Measurements from ENCODE around the gene TSNAX.

The TSNAX gene

DNA sequence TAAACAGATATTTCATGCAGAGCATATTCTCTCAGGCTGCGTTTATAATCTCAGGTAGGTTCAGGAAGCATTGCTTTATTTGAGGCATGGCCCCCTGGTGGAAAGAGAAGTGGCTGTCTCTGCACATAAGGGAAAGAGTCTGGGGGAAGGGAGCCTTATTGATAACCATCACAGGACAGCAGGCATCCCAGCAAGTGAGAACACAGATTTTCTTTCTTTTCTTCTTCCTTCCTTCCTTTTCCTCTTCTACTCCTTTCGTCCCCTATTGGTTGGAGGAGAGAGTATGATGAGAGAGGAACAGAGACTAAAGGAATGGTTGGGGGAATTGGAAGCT lies 21.9 kb downstream of the TSNAX start:
- H3K27me3 ChIP-seq (ENCODE audit: insufficient read depth, insufficient read length): no peaks in the 10 kb centered on the region
- TF ChIP-seq ZNF274 (IDR thresholded peaks at IDR 0.05; ENCODE audit: low read depth, low read length) (no peak), SUZ12 (IDR thresholded peaks at IDR 0.05; ENCODE audit: extremely low read depth, insufficient read depth, insufficient read length) (no peak), YY1 (IDR thresholded peaks at IDR 0.05; ENCODE audit: insufficient read depth, insufficient read length) (no peak)
- DNase-seq (ENCODE audit: low read depth, low spot score): peak; percentile 25
- H3K4me3 ChIP-seq (ENCODE audit: insufficient read length, low read depth): no peak overlapping the region
- H3K9ac ChIP-seq (ENCODE audit: insufficient read length, low read depth): no peak overlapping the region
- H3K36me3 ChIP-seq (ENCODE audit: insufficient read depth, insufficient read length, low read length): peaks cover 24% of the 10 kb centered on the region
- H3K9me3 ChIP-seq (ENCODE audit: insufficient read depth, low read length): no peaks in the 10 kb centered on the region
- H3K4me1 ChIP-seq (ENCODE audit: insufficient read depth, insufficient read length): no peaks in the 10 kb centered on the region

- DNase-seq (ENCODE audit: low read depth, low spot score): no peak
Observed at GRCh38 chr1:231553320-231553719, 24.9 kb downstream of the TSNAX start.

GRCh38 chr1:231554969-231555368 lies 26.5 kb downstream of the TSNAX start:
- Histone ChIP-seq H3K27me3 (ENCODE audit: insufficient read depth, insufficient read length) (no peaks in the 10 kb centered on the region), H3K9ac (ENCODE audit: insufficient read length, low read depth) (no peak overlapping the region), H3K4me1 (ENCODE audit: insufficient read depth, insufficient read length) (no peaks in the 10 kb centered on the region), H3K36me3 (ENCODE audit: insufficient read depth, insufficient read length, low read length) (peaks cover 24% of the 10 kb centered on the region), H3K4me3 (ENCODE audit: insufficient read length, low read depth) (no peak overlapping the region), H3K9me3 (ENCODE audit: insufficient read depth, low read length) (no peaks in the 10 kb centered on the region)
- TF ChIP-seq YY1 (IDR thresholded peaks at IDR 0.05; ENCODE audit: insufficient read depth, insufficient read length) (no peak), ZNF274 (IDR thresholded peaks at IDR 0.05; ENCODE audit: low read depth, low read length) (no peak), SUZ12 (IDR thresholded peaks at IDR 0.05; ENCODE audit: extremely low read depth, insufficient read depth, insufficient read length) (no peak)
- no peak for DNase-seq (ENCODE audit: low read depth, low spot score)

More at GRCh38 chr1:231553320-231553719, 24.9 kb downstream of the TSNAX start:
- H3K9ac ChIP-seq (ENCODE audit: insufficient read length, low read depth): no peak overlapping the region
- no peaks in the 10 kb centered on the region for H3K9me3 ChIP-seq (ENCODE audit: insufficient read depth, low read length)
- no peak overlapping the region for H3K4me3 ChIP-seq (ENCODE audit: insufficient read length, low read depth)
- H3K27me3 ChIP-seq (ENCODE audit: insufficient read depth, insufficient read length): no peaks in the 10 kb centered on the region
- no peak for TF ChIP-seq YY1 (IDR thresholded peaks at IDR 0.05; ENCODE audit: insufficient read depth, insufficient read length)
- TF ChIP-seq SUZ12 (IDR thresholded peaks at IDR 0.05; ENCODE audit: extremely low read depth, insufficient read depth, insufficient read length): no peak
- no peak for TF ChIP-seq ZNF274 (IDR thresholded peaks at IDR 0.05; ENCODE audit: low read depth, low read length)
- no peaks in the 10 kb centered on the region for H3K4me1 ChIP-seq (ENCODE audit: insufficient read depth, insufficient read length)
- peaks cover 24% of the 10 kb centered on the region for H3K36me3 ChIP-seq (ENCODE audit: insufficient read depth, insufficient read length, low read length)

- Histone ChIP-seq H3K4me1 (ENCODE audit: insufficient read depth, insufficient read length) (no peaks in the 10 kb centered on the region), H3K9ac (ENCODE audit: insufficient read length, low read depth) (no peak overlapping the region)
- TF ChIP-seq SUZ12 (IDR thresholded peaks at IDR 0.05; ENCODE audit: extremely low read depth, insufficient read depth, insufficient read length): no peak
- TF ChIP-seq ZNF274 (IDR thresholded peaks at IDR 0.05; ENCODE audit: low read depth, low read length): no peak
- TF ChIP-seq YY1 (IDR thresholded peaks at IDR 0.05; ENCODE audit: insufficient read depth, insufficient read length): no peak
Observed at GRCh38 chr1:231557411-231557810, 28.9 kb downstream of the TSNAX start.

GRCh38 chr1:231557898-231558707 lies 29.6 kb downstream of the TSNAX start:
- no peak overlapping the region for H3K9ac ChIP-seq (ENCODE audit: insufficient read length, low read depth)
- no peaks in the 10 kb centered on the region for H3K27me3 ChIP-seq (ENCODE audit: insufficient read depth, insufficient read length)
- no peak for TF ChIP-seq SUZ12 (IDR thresholded peaks at IDR 0.05; ENCODE audit: extremely low read depth, insufficient read depth, insufficient read length)
- TF ChIP-seq ZNF274 (IDR thresholded peaks at IDR 0.05; ENCODE audit: low read depth, low read length): no peak
- H3K4me1 ChIP-seq (ENCODE audit: insufficient read depth, insufficient read length): no peaks in the 10 kb centered on the region
- H3K9me3 ChIP-seq (ENCODE audit: insufficient read depth, low read length): no peaks in the 10 kb centered on the region
- H3K36me3 ChIP-seq (ENCODE audit: insufficient read depth, insufficient read length, low read length): peaks cover 21% of the 10 kb centered on the region
- no peak overlapping the region for H3K4me3 ChIP-seq (ENCODE audit: insufficient read length, low read depth)
- DNase-seq (ENCODE audit: low read depth, low spot score): no peak

More at GRCh38 chr1:231557411-231557810, 28.9 kb downstream of the TSNAX start:
- DNase-seq (ENCODE audit: low read depth, low spot score): no peak
- no peaks in the 10 kb centered on the region for H3K9me3 ChIP-seq (ENCODE audit: insufficient read depth, low read length)
- peaks cover 19% of the 10 kb centered on the region for H3K36me3 ChIP-seq (ENCODE audit: insufficient read depth, insufficient read length, low read length)
- no peak overlapping the region for H3K4me3 ChIP-seq (ENCODE audit: insufficient read length, low read depth)
- H3K27me3 ChIP-seq (ENCODE audit: insufficient read depth, insufficient read length): no peaks in the 10 kb centered on the region

GRCh38 chr1:231558708-231559185 lies 30.3 kb downstream of the TSNAX start:
- no peak for DNase-seq (ENCODE audit: low read depth, low spot score)
- no peaks in the 10 kb centered on the region for H3K4me1 ChIP-seq (ENCODE audit: insufficient read depth, insufficient read length)
- H3K27me3 ChIP-seq (ENCODE audit: insufficient read depth, insufficient read length): no peaks in the 10 kb centered on the region
- no peak overlapping the region for H3K4me3 ChIP-seq (ENCODE audit: insufficient read length, low read depth)
- peaks cover 27% of the 10 kb centered on the region for H3K36me3 ChIP-seq (ENCODE audit: insufficient read depth, insufficient read length, low read length)
- H3K9me3 ChIP-seq (ENCODE audit: insufficient read depth, low read length): no peaks in the 10 kb centered on the region
- no peak overlapping the region for H3K9ac ChIP-seq (ENCODE audit: insufficient read length, low read depth)
- no peak for TF ChIP-seq ZNF274 (IDR thresholded peaks at IDR 0.05; ENCODE audit: low read depth, low read length)
- TF ChIP-seq SUZ12 (IDR thresholded peaks at IDR 0.05; ENCODE audit: extremely low read depth, insufficient read depth, insufficient read length): no peak
- TF ChIP-seq YY1 (IDR thresholded peaks at IDR 0.05; ENCODE audit: insufficient read depth, insufficient read length): no peak

DNA sequence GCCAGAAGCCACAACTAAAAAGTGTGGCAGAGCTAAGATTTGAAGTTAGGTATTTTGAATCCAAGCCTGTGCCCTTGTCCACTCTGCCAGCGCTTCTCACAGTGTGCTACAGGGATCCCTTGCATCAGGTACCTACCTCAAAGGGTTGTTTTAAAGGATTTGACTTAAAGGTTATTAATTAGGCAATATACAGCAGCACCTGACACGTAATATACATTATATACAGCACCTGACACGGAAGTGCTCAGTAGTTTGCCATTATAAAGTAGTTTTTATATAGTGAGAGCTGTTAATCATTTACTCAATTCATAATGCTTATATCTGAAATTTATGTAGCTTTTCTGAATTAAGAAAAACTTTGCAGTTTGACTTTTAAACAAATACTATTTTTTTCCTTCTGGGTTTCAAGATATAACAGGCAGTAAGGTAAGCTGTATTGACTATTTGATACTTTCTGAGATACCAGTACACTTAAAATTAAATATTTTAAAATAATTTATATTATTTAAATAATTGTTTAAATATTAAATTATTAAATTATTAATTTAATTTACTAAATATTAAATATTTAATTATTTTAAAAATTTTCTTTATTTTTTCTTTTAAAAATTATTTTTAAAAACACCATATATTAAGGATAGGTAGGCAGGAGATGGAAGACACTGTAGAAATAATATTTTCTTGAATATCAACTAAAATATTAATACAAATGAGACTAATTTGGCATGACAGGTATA lies 33.3 kb downstream of the TSNAX start:
- TF ChIP-seq SUZ12 (IDR thresholded peaks at IDR 0.05; ENCODE audit: extremely low read depth, insufficient read depth, insufficient read length) (no peak), YY1 (IDR thresholded peaks at IDR 0.05; ENCODE audit: insufficient read depth, insufficient read length) (no peak), ZNF274 (IDR thresholded peaks at IDR 0.05; ENCODE audit: low read depth, low read length) (no peak)
- no peak for DNase-seq (ENCODE audit: low read depth, low spot score)
- no peaks in the 10 kb centered on the region for H3K27me3 ChIP-seq (ENCODE audit: insufficient read depth, insufficient read length)
- H3K9me3 ChIP-seq (ENCODE audit: insufficient read depth, low read length): no peaks in the 10 kb centered on the region
- H3K4me3 ChIP-seq (ENCODE audit: insufficient read length, low read depth): no peak overlapping the region
- H3K4me1 ChIP-seq (ENCODE audit: insufficient read depth, insufficient read length): no peaks in the 10 kb centered on the region
- H3K36me3 ChIP-seq (ENCODE audit: insufficient read depth, insufficient read length, low read length): peaks cover 50% of the 10 kb centered on the region
- H3K9ac ChIP-seq (ENCODE audit: insufficient read length, low read depth): no peak overlapping the region

All from NT2/D1 (cell line).